WTC11 (cell line): ENCODE measurements around the gene CCL18. TPM values are rescaled to one million over a fixed set of nuclear protein-coding genes. Genes with fewer than 3 reads are reported as not detected.

Experiments used
- ATAC-seq: fragments of 200-7000 bp; cut with Tn5 transposase; 2 replicates; pipeline ENCODE4 v1.10.0; 2021; ENCODE audit warnings: mild to moderate bottlenecking, moderate library complexity
- CTCF ChIA-PET: fragments of 300-600 bp; sonication (Branson Sonifier 250); formaldehyde crosslinking; loops from one replicate; lab custom pipeline; 2021; ENCODE audit warnings: antibody characterized with exemption; lab: Charles Lee
- POLR2A ChIA-PET: fragments of 350-600 bp; sonication (Branson Sonifier 250); formaldehyde crosslinking; loops from one replicate; lab custom pipeline; 2021; ENCODE audit warnings: antibody characterized with exemption; lab: Charles Lee
- DNase-seq: peaks from one replicate; pipeline ENCODE4 v3.0.0; 2021; ENCODE audit warnings: low spot score
- H3K27ac Mint-ChIP-seq: 2 replicates; pipeline ENCODE4 v1.8.0; 2021; ENCODE audit warnings: mixed read lengths
- H3K27me3 Mint-ChIP-seq: 2 replicates; pipeline ENCODE4 v1.8.0; 2021; ENCODE audit warnings: low read depth, mild to moderate bottlenecking, moderate library complexity, mixed read lengths
- H3K36me3 Mint-ChIP-seq: 2 replicates; pipeline ENCODE4 v1.8.0; 2021; ENCODE audit warnings: mixed read lengths
- H3K4me1 Mint-ChIP-seq: 2 replicates; pipeline ENCODE4 v1.8.0; 2022; ENCODE audit warnings: mixed read lengths
- H3K4me3 Mint-ChIP-seq: 2 replicates; pipeline ENCODE4 v1.8.0; 2021; ENCODE audit warnings: mild to moderate bottlenecking, moderate library complexity, mixed read lengths
- H3K9me3 Mint-ChIP-seq: 2 replicates; pipeline ENCODE4 v1.8.0; 2021; ENCODE audit warnings: mixed read lengths
- ATF1 ChIP-seq: sonication (generic); formaldehyde crosslinking; IDR thresholded peaks from 2 replicates; pipeline ENCODE4 v1.8.1; 2023; ENCODE audit warnings: mild to moderate bottlenecking, moderate library complexity, missing genetic modification reagents
- ATF2 ChIP-seq: sonication (generic); formaldehyde crosslinking; IDR thresholded peaks from 2 replicates; pipeline ENCODE4 v1.8.1; 2022; ENCODE audit warnings: low read depth, missing genetic modification reagents, borderline replicate concordance
- ATF3 ChIP-seq: sonication (generic); formaldehyde crosslinking; conservative IDR thresholded peaks from 2 replicates; pipeline ENCODE4 v1.8.1; 2022; ENCODE audit warnings: mild to moderate bottlenecking, missing genetic modification reagents
- CBFB ChIP-seq: sonication (generic); formaldehyde crosslinking; IDR thresholded peaks from 2 replicates; pipeline ENCODE4 v1.8.1; 2022; ENCODE audit warnings: mild to moderate bottlenecking, low read depth, missing genetic modification reagents
- CREB1 ChIP-seq: sonication (generic); formaldehyde crosslinking; IDR thresholded peaks from 2 replicates; pipeline ENCODE4 v1.8.0; 2023; ENCODE audit warnings: mild to moderate bottlenecking, missing genetic modification reagents
- CREM ChIP-seq: sonication (generic); formaldehyde crosslinking; IDR thresholded peaks from 2 replicates; pipeline ENCODE4 v1.8.1; 2022; ENCODE audit warnings: mild to moderate bottlenecking, missing genetic modification reagents, moderate library complexity
- ELF4 ChIP-seq: sonication (generic); formaldehyde crosslinking; IDR thresholded peaks from 2 replicates; pipeline ENCODE4 v1.8.1; 2022; ENCODE audit warnings: low read depth, mild to moderate bottlenecking, moderate library complexity, missing genetic modification reagents
- EMX1 ChIP-seq: fragments of 250-450 bp; sonication (Bioruptor Pico); IDR thresholded peaks from 2 replicates; pipeline ENCODE4 v1.8.0; 2021; ENCODE audit warnings: mild to moderate bottlenecking
- ESRRA ChIP-seq: sonication (generic); formaldehyde crosslinking; IDR thresholded peaks from 2 replicates; pipeline ENCODE4 v1.8.1; 2022; ENCODE audit warnings: mild to moderate bottlenecking, missing genetic modification reagents, borderline replicate concordance
- ETV6 ChIP-seq: sonication (generic); formaldehyde crosslinking; IDR thresholded peaks from 2 replicates; pipeline ENCODE4 v1.8.1; 2022; ENCODE audit warnings: mild to moderate bottlenecking, missing genetic modification reagents
- FOXJ3 ChIP-seq: sonication (generic); formaldehyde crosslinking; IDR thresholded peaks from 2 replicates; pipeline ENCODE4 v1.9.0; 2021; ENCODE audit warnings: missing genetic modification reagents, mild to moderate bottlenecking, borderline replicate concordance
- FOXK1 ChIP-seq: sonication (generic); formaldehyde crosslinking; IDR thresholded peaks from 2 replicates; pipeline ENCODE4 v1.8.0; 2022; ENCODE audit warnings: mild to moderate bottlenecking, moderate library complexity, missing genetic modification reagents
- IRF1 ChIP-seq: sonication (generic); formaldehyde crosslinking; IDR thresholded peaks from 2 replicates; pipeline ENCODE4 v1.8.0; 2023; ENCODE audit warnings: missing genetic modification reagents
- KAT7 ChIP-seq: sonication (generic); formaldehyde crosslinking; IDR thresholded peaks from 2 replicates; pipeline ENCODE4 v1.8.1; 2023; ENCODE audit warnings: missing genetic modification reagents, mild to moderate bottlenecking, borderline replicate concordance
- NFE2L1 ChIP-seq: sonication (generic); formaldehyde crosslinking; IDR thresholded peaks from 2 replicates; pipeline ENCODE4 v1.8.1; 2023; ENCODE audit warnings: missing genetic modification reagents
- NFYB ChIP-seq: sonication (generic); formaldehyde crosslinking; conservative IDR thresholded peaks from 2 replicates; pipeline ENCODE4 v1.8.0; 2022; ENCODE audit warnings: low read depth, missing genetic modification reagents
- NR1H2 ChIP-seq: sonication (generic); formaldehyde crosslinking; IDR thresholded peaks from 2 replicates; pipeline ENCODE4 v1.9.0; 2021; ENCODE audit warnings: mild to moderate bottlenecking, moderate library complexity, missing genetic modification reagents
- NR2C2 ChIP-seq: sonication (generic); formaldehyde crosslinking; IDR thresholded peaks from 2 replicates; pipeline ENCODE4 v1.8.0; 2022; ENCODE audit warnings: mild to moderate bottlenecking, missing genetic modification reagents
- PRRX2 ChIP-seq: fragments of 250-450 bp; sonication (Bioruptor Pico); IDR thresholded peaks from 2 replicates; pipeline ENCODE4 v1.8.0; 2021; ENCODE audit warnings: mild to moderate bottlenecking
- RELA ChIP-seq: sonication (generic); formaldehyde crosslinking; IDR thresholded peaks from 2 replicates; pipeline ENCODE4 v1.8.1; 2022; ENCODE audit warnings: missing genetic modification reagents, mild to moderate bottlenecking, borderline replicate concordance
- SP1 ChIP-seq: sonication (generic); formaldehyde crosslinking; conservative IDR thresholded peaks from 2 replicates; pipeline ENCODE4 v1.8.1; 2022; ENCODE audit warnings: missing genetic modification reagents
- TCF7 ChIP-seq: sonication (generic); formaldehyde crosslinking; IDR thresholded peaks from 2 replicates; pipeline ENCODE4 v1.8.0; 2022; ENCODE audit warnings: mild to moderate bottlenecking, low read depth, missing genetic modification reagents, moderate library complexity
- TEAD4 ChIP-seq: sonication (generic); formaldehyde crosslinking; IDR thresholded peaks from 2 replicates; pipeline ENCODE4 v1.8.0; 2022; ENCODE audit warnings: mild to moderate bottlenecking, missing genetic modification reagents
- TP53 ChIP-seq: sonication (generic); formaldehyde crosslinking; IDR thresholded peaks from 2 replicates; pipeline ENCODE4 v1.8.1; 2023; ENCODE audit warnings: mild to moderate bottlenecking, missing genetic modification reagents
- USF1 ChIP-seq: sonication (generic); formaldehyde crosslinking; IDR thresholded peaks from 2 replicates; pipeline ENCODE4 v1.8.0; 2022; ENCODE audit warnings: mild to moderate bottlenecking, missing genetic modification reagents
- USF2 ChIP-seq: sonication (generic); formaldehyde crosslinking; IDR thresholded peaks from 2 replicates; pipeline ENCODE4 v1.8.1; 2023; ENCODE audit warnings: mild to moderate bottlenecking, missing genetic modification reagents, moderate library complexity
- ZNF121 ChIP-seq: sonication (generic); formaldehyde crosslinking; IDR thresholded peaks from 2 replicates; pipeline ENCODE4 v1.8.0; 2023; ENCODE audit warnings: missing genetic modification reagents
- ZNF138 ChIP-seq: sonication (generic); formaldehyde crosslinking; conservative IDR thresholded peaks from 2 replicates; pipeline ENCODE4 v1.8.1; 2022; ENCODE audit warnings: mild to moderate bottlenecking, moderate library complexity, missing genetic modification reagents
- ZNF219 ChIP-seq: sonication (generic); formaldehyde crosslinking; IDR thresholded peaks from 2 replicates; pipeline ENCODE4 v1.8.0; 2023; ENCODE audit warnings: missing genetic modification reagents, mild to moderate bottlenecking, borderline replicate concordance
- ZNF416 ChIP-seq: fragments of 250-450 bp; sonication (Bioruptor Pico); IDR thresholded peaks from 2 replicates; pipeline ENCODE4 v1.9.0; 2021; ENCODE audit warnings: mild to moderate bottlenecking, inconsistent platforms
- ZSCAN18 ChIP-seq: fragments of 250-450 bp; sonication (Bioruptor Pico); IDR thresholded peaks from 2 replicates; pipeline ENCODE4 v2.1.2; 2022; ENCODE audit warnings: mild to moderate bottlenecking, moderate library complexity
- total RNA-seq: library from RNA; stranded (reverse); gene quantifications from 3 replicates; pipeline ENCODE4 v1.2.3, GENCODE V29; 2021

CCL18 gene
- total RNA-seq, 1 experiment from 2014 or later: not detected

GRCh38 chr17:36049643-36050042, 14.4 kb upstream of the CCL18 start:
- TF ChIP-seq KAT7 (no peak), USF2 (CRISPR knock-in tag) (no peak), NFE2L1 (CRISPR knock-in tag) (no peak), RELA (no peak), TP53 (no peak), ZNF121 (no peak), IRF1 (CRISPR knock-in tag) (no peak), TCF7 (CRISPR knock-in tag) (no peak), ATF1 (no peak), PRRX2 (CRISPR knock-in tag) (no peak), CBFB (CRISPR knock-in tag) (no peak), ZNF138 (no peak)
- H3K4me1 Mint-ChIP-seq: no peaks in the 10 kb centered on the region
- ChIA-PET POLR2A (no interaction called here), CTCF (no interaction called here)
- DNase-seq: no peak
- H3K27ac Mint-ChIP-seq: no peak overlapping the region
- no peak for ATAC-seq
- H3K36me3 Mint-ChIP-seq: 0 out of 2 replicates have a peak, but pooled peaks cover 5% of the 10 kb centered on the region
- no peaks in the 10 kb centered on the region; the same call in none of the 2 replicates for H3K27me3 Mint-ChIP-seq
- peaks cover 55% of the 10 kb centered on the region for H3K9me3 Mint-ChIP-seq
- no peak overlapping the region for H3K4me3 Mint-ChIP-seq

- Mint-ChIP-seq H3K9me3 (peaks cover 26% of the 10 kb centered on the region), H3K4me1 (no peaks in the 10 kb centered on the region), H3K4me3 (no peak overlapping the region), H3K27ac (no peak overlapping the region), H3K27me3 (no peaks in the 10 kb centered on the region; the same call in none of the 2 replicates), H3K36me3 (no peaks in the 10 kb centered on the region)
- POLR2A ChIA-PET: no interaction called here
- no peak for DNase-seq
- ATAC-seq: no peak
- CTCF ChIA-PET: no interaction called here
- TF ChIP-seq ZNF416 (CRISPR knock-in tag) (no peak), TP53 (no peak), USF1 (CRISPR knock-in tag) (no peak), SP1 (CRISPR knock-in tag) (no peak), NR1H2 (no peak), ATF3 (no peak), CREB1 (no peak), CREM (CRISPR knock-in tag) (no peak), EMX1 (no peak), NFE2L1 (CRISPR knock-in tag) (no peak)
These were observed 8.9 kb upstream of the CCL18 start for GRCh38 chr17:36055171-36055570.

- H3K4me3 Mint-ChIP-seq: no peak overlapping the region
- ChIA-PET CTCF (interaction anchor here (1.5 to 1.9 kb wide), 2 partner anchors 16 to 80 kb away, joined by 6 to 12 read pairs; no protein-coding TSS in a partner anchor), POLR2A (no interaction called here)
- DNase-seq (no peak), ATAC-seq (no peak)
- H3K27me3 Mint-ChIP-seq: no peaks in the 10 kb centered on the region; the same call in 1 of the 2 replicates
- no peaks in the 10 kb centered on the region for H3K36me3 Mint-ChIP-seq
- peaks cover 22% of the 10 kb centered on the region for H3K9me3 Mint-ChIP-seq
- H3K4me1 Mint-ChIP-seq: no peaks in the 10 kb centered on the region
- H3K27ac Mint-ChIP-seq: no peak overlapping the region
- TF ChIP-seq NR2C2 (no peak), NFYB (CRISPR knock-in tag) (no peak), ETV6 (CRISPR knock-in tag) (no peak), FOXK1 (CRISPR knock-in tag) (no peak), ESRRA (no peak), ZNF219 (CRISPR knock-in tag) (no peak), ZSCAN18 (CRISPR knock-in tag) (no peak), ATF2 (no peak), ELF4 (CRISPR knock-in tag) (no peak), FOXJ3 (no peak), TEAD4 (CRISPR knock-in tag) (no peak)
These were observed 8.1 kb upstream of the CCL18 start for GRCh38 chr17:36055921-36056520.
